A549 (cell line): Measurements from ENCODE around the gene FGF4. TPM values are rescaled to one million over a fixed set of nuclear protein-coding genes. Genes with fewer than 3 reads are reported as not detected.
A peak's percentile ranks its signal among the peaks of the same experiment; 100 is the strongest.

Experiments
- ATAC-seq, 2 experiments: fragments of 200-7000 bp in 1 of 2; fragments of >200 bp in 1 of 2; cut with Nextera tagmentation in 1 of 2; cut with Tn5 transposase in 1 of 2; 3 replicates each; pipeline versions ENCODE4 v1.8.0 to v1.9.1; 2018 to 2020; ENCODE audit warnings: mild to moderate bottlenecking in 1 of 2, moderate library complexity in 1 of 2
- CTCF ChIA-PET: fragments of 300-600 bp; sonication (Branson Sonifier 250); formaldehyde crosslinking; extraction: SDS; loops from one replicate; lab custom pipeline; 2021; ENCODE audit warnings: antibody characterized with exemption, inconsistent platforms; lab: Yijun Ruan, JAX
- POLR2A ChIA-PET: fragments of 350-600 bp; formaldehyde crosslinking; extraction: SDS; loops from one replicate; lab custom pipeline; 2021; ENCODE audit warnings: antibody characterized with exemption, inconsistent platforms; lab: Yijun Ruan, JAX
- DNase-seq, 2 experiments: peaks; one replicate each; pipeline versions ENCODE4 v3.0.0 to v3.0.0-alpha.2; 2011 to 2016; ENCODE audit warnings: low read depth in 1 of 2, low spot score in 1 of 2
- FAIRE-seq: peaks from 2 replicates; lab custom pipeline; 2011; peaks lifted over from hg19 to GRCh38; lab: Jason Lieb, UNC
- H3K27ac ChIP-seq, 2 experiments: fragments of >200 bp; sonication (Bioruptor Twin); formaldehyde crosslinking; 3 replicates each; pipeline ENCODE4 v1.5.1; 2016 to 2017
- H3K4me1 ChIP-seq: fragments of >200 bp; sonication (Bioruptor Twin); formaldehyde crosslinking; 3 replicates; pipeline ENCODE4 v1.6.1; 2016
- H3K4me2 ChIP-seq: fragments of >200 bp; sonication (Bioruptor Twin); formaldehyde crosslinking; 3 replicates; pipeline ENCODE4 v1.6.1; 2016
- H3K4me3 ChIP-seq: fragments of >200 bp; sonication (Bioruptor Twin); formaldehyde crosslinking; 3 replicates; pipeline ENCODE4 v1.5.1; 2016
- H3K9me3 ChIP-seq: fragments of >200 bp; sonication (Bioruptor Twin); formaldehyde crosslinking; 3 replicates; pipeline ENCODE4 v1.6.1; 2016
- ATOH8 ChIP-seq: fragments of 250-450 bp; sonication (Bioruptor Pico); IDR thresholded peaks from 2 replicates; pipeline ENCODE4 v1.5.0; 2020; ENCODE audit warnings: low read depth, mild to moderate bottlenecking, moderate library complexity
- CBX2 ChIP-seq: fragments of 200-600 bp; sonication (generic); IDR thresholded peaks from 2 replicates; pipeline ENCODE4 v1.6.1; 2016; ENCODE audit warnings: low read depth, mild to moderate bottlenecking, borderline replicate concordance
- CHD2 ChIP-seq: fragments of 150-350 bp; IDR thresholded peaks from 2 replicates; pipeline ENCODE4 v1.6.1; 2014; ENCODE audit warnings: low read length; ENCODE audit not compliant: partially characterized antibody
- E2F6 ChIP-seq: IDR thresholded peaks from 2 replicates; pipeline ENCODE4 v1.6.1; 2012; ENCODE audit warnings: low read depth, borderline replicate concordance
- EHMT2 ChIP-seq: fragments of 200-600 bp; sonication (generic); IDR thresholded peaks from 2 replicates; pipeline ENCODE4 v1.6.1; 2016; ENCODE audit warnings: antibody characterized with exemption, low read depth, mild to moderate bottlenecking, moderate library complexity
- ELK1 ChIP-seq: fragments of 150-350 bp; IDR thresholded peaks from 2 replicates; pipeline ENCODE4 v1.6.1; 2014; ENCODE audit warnings: low read depth, mild to moderate bottlenecking, low read length
- EP300 ChIP-seq, 2 experiments: fragments of >200 bp; sonication (Bioruptor Twin); formaldehyde crosslinking; IDR thresholded peaks; 2 replicates in 1 of 2; 3 replicates in 1 of 2; pipeline ENCODE4 v1.6.1; 2016 to 2017
- FOSL2 ChIP-seq, 2 experiments: fragments of 450-650 bp in 1 of 2; fragments of >200 bp in 1 of 2; sonication (Bioruptor Twin) in 1 of 2; formaldehyde crosslinking; IDR thresholded peaks; 2 replicates each; pipeline versions ENCODE4 v1.5.0 to v1.6.1; 2016 to 2020; ENCODE audit warnings: mild to moderate bottlenecking in 1 of 2, moderate library complexity in 1 of 2
- GATA3 ChIP-seq: IDR thresholded peaks from 2 replicates; pipeline ENCODE4 v1.6.1; 2012; ENCODE audit warnings: borderline replicate concordance
- HDAC2 ChIP-seq: fragments of 200-600 bp; sonication (generic); IDR thresholded peaks from 2 replicates; pipeline ENCODE4 v1.6.1; 2016
- HOXA7 ChIP-seq: fragments of 250-450 bp; sonication (Bioruptor Pico); IDR thresholded peaks from 2 replicates; pipeline ENCODE4 v1.5.0; 2020; ENCODE audit warnings: mild to moderate bottlenecking, moderate library complexity
- HOXB13 ChIP-seq: fragments of 250-450 bp; sonication (Bioruptor Pico); IDR thresholded peaks from 2 replicates; pipeline ENCODE4 v1.5.0; 2020; ENCODE audit warnings: low read depth, mild to moderate bottlenecking, moderate library complexity
- HOXB5 ChIP-seq: fragments of 250-450 bp; sonication (Bioruptor Pico); IDR thresholded peaks from 2 replicates; pipeline ENCODE4 v1.5.0; 2020; ENCODE audit warnings: mild to moderate bottlenecking, moderate library complexity
- KDM1A ChIP-seq: fragments of 200-600 bp; sonication (generic); IDR thresholded peaks from 2 replicates; pipeline ENCODE4 v1.6.1; 2016; ENCODE audit warnings: low read depth, mild to moderate bottlenecking
- MAX ChIP-seq: IDR thresholded peaks from 2 replicates; pipeline ENCODE4 v1.6.1; 2012
- NPAS2 ChIP-seq: fragments of 250-450 bp; sonication (Bioruptor Pico); IDR thresholded peaks from 2 replicates; pipeline ENCODE4 v1.8.0; 2022; ENCODE audit warnings: mild to moderate bottlenecking, moderate library complexity, borderline replicate concordance
- NR3C1 ChIP-seq: fragments of >200 bp; sonication (Bioruptor Twin); formaldehyde crosslinking; IDR thresholded peaks from 3 replicates; pipeline ENCODE4 v1.6.1; 2017
- RCOR1 ChIP-seq: fragments of 150-350 bp; IDR thresholded peaks from 2 replicates; pipeline ENCODE4 v1.6.1; 2014; ENCODE audit warnings: antibody characterized with exemption, low read length, low read depth
- SMC3 ChIP-seq: fragments of >200 bp; sonication (Bioruptor Twin); formaldehyde crosslinking; IDR thresholded peaks from 3 replicates; pipeline ENCODE4 v1.6.1; 2018; ENCODE audit warnings: inconsistent platforms
- ZC3H11A ChIP-seq: fragments of 450-650 bp; IDR thresholded peaks from 2 replicates; pipeline ENCODE4 v1.6.1; 2014; ENCODE audit warnings: antibody characterized with exemption, mild to moderate bottlenecking
- ZFP36 ChIP-seq: fragments of 450-650 bp; IDR thresholded peaks from 2 replicates; pipeline ENCODE4 v1.6.1; 2014; ENCODE audit warnings: borderline replicate concordance; ENCODE audit not compliant: partially characterized antibody
- ZNF302 ChIP-seq: fragments of 250-450 bp; sonication (Bioruptor Pico); IDR thresholded peaks from 2 replicates; pipeline ENCODE4 v1.9.0; 2021; ENCODE audit warnings: inconsistent platforms, mild to moderate bottlenecking, moderate library complexity
- WGBS: methylation state at CpG from one replicate; pipeline ENCODE4 v1.1.6; 2017; ENCODE audit errors: missing lambda C conversion rate; 5-methylcytosine and 5-hydroxymethylcytosine counted together
- polyA plus RNA-seq, 4 experiments: library from polyadenylated mRNA; depleted of rRNA in 3 of 4; stranded (reverse); fragments of >200 nt; fragmentation: RNase III in 1 of 4; extraction: RNeasy Plus Mini Kit Qiagen cat#74134 plus additional on column Dnase treatment in 1 of 4; gene quantifications; 2 replicates in 3 of 4; 3 replicates in 1 of 4; pipeline ENCODE4 v1.2.3, GENCODE V29; 2011 to 2017

The FGF4 gene
- polyA plus RNA-seq, 2 of the 4 experiments (the other 2 are of a cell fraction) = not detected

GRCh38 chr11:69818603-69819441 is 43.7 kb upstream of the FGF4 start, which contains the start of gene FGF3:
Gene FGF3 (minus strand): TSS chr11:69819416. CDS start chr11:69818933, 483 bp downstream.
- Histone ChIP-seq H3K4me1 (peaks cover 12% of the 10 kb centered on the region; the same call in 2 of the 3 replicates), H3K9me3 (no peaks in the 10 kb centered on the region), H3K27ac (no peak within 1 kb of the TSS), H3K4me2 (peak within 1 kb of the TSS; percentile 91), H3K4me3 (peak within 1 kb of the TSS; percentile 37; the same call in 2 of the 3 replicates)
- no peak; a peak in 1 of 6 replicates for ATAC-seq
- CTCF ChIA-PET = interaction anchor here (0.7 to 1.1 kb wide), 2 partner anchors 69 to 569 kb away, joined by 3 to 4 read pairs; no protein-coding TSS in a partner anchor
- POLR2A ChIA-PET = no interaction called here
- DNase-seq = no peak
- WGBS = 8% methylated on average over 11 of the region's 105 CpGs
- FAIRE-seq = no peak
- TF ChIP-seq ATOH8 (CRISPR knock-in tag) = no peak
- no peak for TF ChIP-seq ZNF302 (CRISPR knock-in tag)
- TF ChIP-seq HOXB5 = no peak
- no peak for TF ChIP-seq ZFP36
- no peak for TF ChIP-seq FOSL2 (IDR thresholded peaks at IDR 0.05)
- TF ChIP-seq FOSL2 (CRISPR knock-in tag; IDR thresholded peaks at IDR 0.05) = no peak
- TF ChIP-seq ZC3H11A = no peak
- no peak for TF ChIP-seq NR3C1
- no peak for TF ChIP-seq RCOR1
- TF ChIP-seq EHMT2 = no peak
- no peak for TF ChIP-seq KDM1A
- no peak for TF ChIP-seq EP300 (IDR thresholded peaks at IDR 0.05)
- TF ChIP-seq, all 56 proteins: peak for 0

DNA sequence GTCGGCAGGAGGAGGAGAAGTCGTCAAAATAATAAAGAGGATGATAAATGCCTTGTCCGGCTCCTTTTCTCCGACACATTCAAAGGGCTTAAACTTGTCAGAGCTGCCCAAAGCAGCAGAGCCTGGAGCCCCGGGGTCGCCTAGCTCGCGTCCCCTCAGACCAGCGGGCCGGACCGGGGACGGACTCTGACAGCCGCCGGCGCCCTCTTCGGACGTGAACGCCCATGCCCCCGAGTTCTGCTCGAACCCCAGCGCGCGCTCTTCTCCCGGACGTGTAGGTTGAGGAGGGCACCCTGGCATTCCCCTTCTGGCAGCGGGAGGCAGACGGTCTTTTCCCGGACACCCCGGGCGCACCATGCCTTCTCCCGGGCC is 43.1 kb upstream of the FGF4 start:
- DNase-seq (no peak), FAIRE-seq (no peak)
- H3K4me1 ChIP-seq = peaks cover 12% of the 10 kb centered on the region; the same call in 2 of the 3 replicates
- H3K9me3 ChIP-seq = no peaks in the 10 kb centered on the region
- ChIA-PET CTCF (interaction anchor here (0.7 to 1.1 kb wide), 3 partner anchors 10 to 568 kb away, joined by 3 to 4 read pairs (median 3); no protein-coding TSS in a partner anchor), POLR2A (no interaction called here)
- H3K4me3 ChIP-seq = peak overlapping the region; percentile 37; the same call in 2 of the 3 replicates
- no peak overlapping the region for H3K27ac ChIP-seq
- peak overlapping the region; percentile 91 for H3K4me2 ChIP-seq
- TF ChIP-seq NPAS2 (CRISPR knock-in tag) (no peak), SMC3 (no peak), HDAC2 (no peak), GATA3 (no peak), ZFP36 (no peak)
- TF ChIP-seq, all 56 proteins: peak for 0
- ATAC-seq = peak in 1 of 2 experiments; percentile 8; a peak in 1 of 6 replicates
- 2% methylated on average over 25 of the region's 31 CpGs for WGBS

DNA sequence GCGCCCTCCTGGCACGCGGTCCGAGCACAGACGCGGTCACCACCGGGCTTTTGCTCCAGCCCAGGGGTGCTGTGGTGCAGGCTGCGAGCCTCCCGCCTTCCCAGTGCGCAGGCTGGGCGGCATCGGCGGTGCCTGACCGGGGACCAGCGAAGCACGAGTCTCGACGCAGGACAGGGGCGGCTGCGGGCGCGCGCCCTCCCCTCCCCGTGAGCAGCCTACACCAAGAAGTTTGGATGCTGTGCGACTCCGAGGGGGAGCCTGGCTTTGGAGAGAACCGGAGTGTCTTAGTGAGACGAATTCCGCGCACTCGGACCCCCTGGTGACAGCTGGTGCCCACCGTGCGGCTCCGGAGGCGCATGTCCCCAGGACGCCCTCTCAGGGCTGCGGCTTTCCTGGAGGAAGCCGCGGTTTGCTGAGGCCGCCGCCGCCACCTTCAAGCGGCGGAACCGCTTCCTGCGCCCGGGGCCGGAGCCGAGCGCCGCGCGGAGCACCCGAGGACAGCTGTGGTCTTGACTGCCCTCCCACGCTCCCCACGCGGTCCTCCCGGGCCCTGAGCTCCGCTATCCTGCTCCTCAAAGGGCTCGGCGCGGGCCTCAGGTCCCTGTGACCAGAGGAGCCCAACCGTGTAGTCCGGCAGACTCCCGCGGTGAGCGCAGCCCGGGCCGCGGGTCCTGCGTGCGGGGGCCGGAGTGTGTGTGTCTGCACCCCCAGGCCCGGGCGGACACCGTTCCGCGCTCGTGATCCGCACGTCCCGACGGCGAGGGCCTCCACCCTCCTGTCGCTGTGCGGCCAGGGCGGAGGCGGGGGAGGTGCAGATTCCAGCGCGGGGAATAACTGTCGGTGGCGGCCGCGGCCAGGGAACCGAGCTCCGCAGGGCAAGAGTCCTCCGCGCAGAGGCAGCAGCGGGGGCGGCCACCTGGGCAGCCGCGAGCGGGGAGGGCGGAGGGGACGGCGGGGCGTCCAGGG is 42.4 kb upstream of the FGF4 start:
- ATAC-seq = peak; percentile 49 to 61; a peak in 5 of 6 replicates
- POLR2A ChIA-PET = no interaction called here
- no peak for FAIRE-seq
- H3K4me3 ChIP-seq = peak overlapping the region; percentile 37
- H3K4me2 ChIP-seq = peak overlapping the region; percentile 91
- DNase-seq = peak; percentile 28 to 36
- CTCF ChIA-PET = interaction anchor here (0.7 to 1.5 kb wide), 5 partner anchors 9 to 379 kb away, joined by 3 to 5 read pairs (median 3); no protein-coding TSS in a partner anchor
- TF ChIP-seq MAX (peak; percentile 44; the same call in 1 of the 2 replicates), HOXA7 (CRISPR knock-in tag) (no peak), E2F6 (peak; percentile 14; the same call in 1 of the 2 replicates), ATOH8 (CRISPR knock-in tag) (no peak), CHD2 (no peak), HOXB13 (CRISPR knock-in tag) (no peak), CBX2 (no peak), ELK1 (no peak)
- H3K27ac ChIP-seq = peak overlapping the region in 1 of 2 experiments; percentile 11; a peak in 1 of 6 replicates
- peaks cover 12% of the 10 kb centered on the region; the same call in 2 of the 3 replicates for H3K4me1 ChIP-seq
- 5% methylated on average over 27 of the region's 107 CpGs for WGBS
- H3K9me3 ChIP-seq = no peaks in the 10 kb centered on the region
